ENCODE data around the gene ZNF579. TPM values are rescaled to one million over a fixed set of nuclear protein-coding genes. Genes with fewer than 3 reads are reported as not detected.

ZNF579 gene
- total RNA-seq, 2 experiments from 2014 or later, result 6.7 to 7.1 TPM

DNA sequence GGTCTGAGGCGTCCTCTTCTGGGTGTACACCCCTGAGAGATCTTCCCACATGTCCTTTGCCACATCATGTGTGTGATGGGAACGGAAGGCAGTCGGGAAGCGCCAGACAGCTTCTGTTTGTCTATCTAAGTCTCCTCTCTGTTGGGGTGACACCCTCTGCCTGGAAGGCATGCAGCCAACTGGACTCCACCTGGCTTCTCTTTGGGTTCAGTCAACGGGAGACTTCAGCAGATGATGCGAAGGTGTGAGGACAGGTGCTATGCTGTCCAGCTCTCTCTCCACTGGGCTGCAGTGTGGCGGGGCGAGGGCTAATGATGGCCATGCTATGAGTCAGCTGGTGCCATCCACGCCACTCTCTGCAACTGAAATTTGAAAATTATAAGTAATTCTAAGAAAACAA is 21.0 kb downstream of the ZNF579 start:
- H3K4me3 ChIP-seq (ENCODE audit: low read length), result no peak overlapping the region
- H3K4me1 ChIP-seq (ENCODE audit: insufficient read depth, low read length), result no peaks in the 10 kb centered on the region

DNA sequence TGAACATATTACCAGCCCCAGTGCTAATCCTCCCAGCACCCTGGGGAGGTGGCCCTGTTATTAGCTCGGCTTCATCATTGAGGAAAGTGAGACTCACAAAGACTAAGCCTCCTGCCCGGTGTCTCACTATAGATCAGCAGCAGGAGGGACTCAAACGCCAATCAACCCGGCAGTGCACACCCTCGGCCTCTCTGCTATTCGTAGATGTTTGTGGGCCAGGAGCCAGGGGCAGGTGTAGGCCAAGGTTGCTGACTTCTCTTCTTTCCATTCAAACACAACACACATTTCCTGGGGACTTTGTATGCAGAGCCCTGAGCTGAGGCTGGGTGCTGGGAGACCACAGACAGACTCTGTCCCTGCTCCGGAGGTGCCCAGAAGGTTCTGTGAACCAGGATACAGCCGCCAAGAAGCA is 25.9 kb downstream of the ZNF579 start:
- no peaks in the 10 kb centered on the region for H3K4me1 ChIP-seq (ENCODE audit: insufficient read depth, low read length)
- DNase-seq, result no peak
- ATAC-seq (ENCODE audit: poor library complexity), result no peak
- no peaks in the 10 kb centered on the region for H3K36me3 ChIP-seq (ENCODE audit: insufficient read depth, low read length)
- Mint-ChIP-seq H3K4me1 (ENCODE audit: low read depth) (no peaks in the 10 kb centered on the region), H3K9me3 (no peaks in the 10 kb centered on the region), H3K27me3 (peaks cover 8% of the 10 kb centered on the region), H3K36me3 (ENCODE audit: low read depth) (no peaks in the 10 kb centered on the region), H3K4me3 (no peak overlapping the region), H3K27ac (no peak overlapping the region)
- CTCF ChIA-PET, result no interaction called here
- intact Hi-C loops (cut with DNase I, micrococcal nuclease), result no loop called here
- H3K27ac ChIP-seq (ENCODE audit: low read depth in 1 of 2, low read length in 2 of 2), result no peak overlapping the region
- H3K4me3 ChIP-seq (ENCODE audit: low read length), result no peak overlapping the region
- H3K9me3 ChIP-seq (ENCODE audit: control insufficient read depth in 1 of 2, insufficient read depth in 1 of 2, low read length in 2 of 2), result no peaks in the 10 kb centered on the region
- POLR2A ChIA-PET, result no interaction called here
- TF ChIP-seq, protein P1, sequence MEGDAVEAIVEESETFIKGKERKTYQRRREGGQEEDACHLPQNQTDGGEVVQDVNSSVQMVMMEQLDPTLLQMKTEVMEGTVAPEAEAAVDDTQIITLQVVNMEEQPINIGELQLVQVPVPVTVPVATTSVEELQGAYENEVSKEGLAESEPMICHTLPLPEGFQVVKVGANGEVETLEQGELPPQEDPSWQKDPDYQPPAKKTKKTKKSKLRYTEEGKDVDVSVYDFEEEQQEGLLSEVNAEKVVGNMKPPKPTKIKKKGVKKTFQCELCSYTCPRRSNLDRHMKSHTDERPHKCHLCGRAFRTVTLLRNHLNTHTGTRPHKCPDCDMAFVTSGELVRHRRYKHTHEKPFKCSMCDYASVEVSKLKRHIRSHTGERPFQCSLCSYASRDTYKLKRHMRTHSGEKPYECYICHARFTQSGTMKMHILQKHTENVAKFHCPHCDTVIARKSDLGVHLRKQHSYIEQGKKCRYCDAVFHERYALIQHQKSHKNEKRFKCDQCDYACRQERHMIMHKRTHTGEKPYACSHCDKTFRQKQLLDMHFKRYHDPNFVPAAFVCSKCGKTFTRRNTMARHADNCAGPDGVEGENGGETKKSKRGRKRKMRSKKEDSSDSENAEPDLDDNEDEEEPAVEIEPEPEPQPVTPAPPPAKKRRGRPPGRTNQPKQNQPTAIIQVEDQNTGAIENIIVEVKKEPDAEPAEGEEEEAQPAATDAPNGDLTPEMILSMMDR (IDR thresholded peaks at IDR 0.05), result no peak
- peaks cover 0 to 6% of the 10 kb centered on the region in 2 experiments for H3K27me3 ChIP-seq (ENCODE audit: control insufficient read depth in 1 of 2, insufficient read depth in 2 of 2, low read length in 2 of 2)

More for the DNA sequence above, 21.0 kb downstream of the ZNF579 start:
- peaks cover 0 to 5% of the 10 kb centered on the region in 2 experiments for H3K9me3 ChIP-seq (ENCODE audit: control insufficient read depth in 1 of 2, insufficient read depth in 1 of 2, low read length in 2 of 2)
- H3K27me3 ChIP-seq (ENCODE audit: control insufficient read depth in 1 of 2, insufficient read depth in 2 of 2, low read length in 2 of 2), result peaks cover 0 to 2% of the 10 kb centered on the region in 2 experiments
- no peak overlapping the region for H3K27ac Mint-ChIP-seq
- no peak for ATAC-seq (ENCODE audit: poor library complexity)
- H3K4me3 Mint-ChIP-seq, result no peak overlapping the region
- no peak overlapping the region for H3K27ac ChIP-seq (ENCODE audit: low read depth in 1 of 2, low read length in 2 of 2)
- DNase-seq, result no peak
- H3K36me3 Mint-ChIP-seq (ENCODE audit: low read depth), result no peaks in the 10 kb centered on the region
- no peaks in the 10 kb centered on the region for H3K9me3 Mint-ChIP-seq
- peaks cover 4% of the 10 kb centered on the region for H3K27me3 Mint-ChIP-seq
- intact Hi-C loops (cut with DNase I, micrococcal nuclease), result no loop called here
- TF ChIP-seq, protein P1 (IDR thresholded peaks at IDR 0.05), result no peak
- H3K4me1 Mint-ChIP-seq (ENCODE audit: low read depth), result no peaks in the 10 kb centered on the region
- CTCF ChIA-PET, result interaction anchor here (0.7 kb wide), 1 partner anchor 61 kb away, joined by 3 read pairs; no protein-coding TSS in a partner anchor
- no peaks in the 10 kb centered on the region for H3K36me3 ChIP-seq (ENCODE audit: insufficient read depth, low read length)
- POLR2A ChIA-PET, result no interaction called here

DNA sequence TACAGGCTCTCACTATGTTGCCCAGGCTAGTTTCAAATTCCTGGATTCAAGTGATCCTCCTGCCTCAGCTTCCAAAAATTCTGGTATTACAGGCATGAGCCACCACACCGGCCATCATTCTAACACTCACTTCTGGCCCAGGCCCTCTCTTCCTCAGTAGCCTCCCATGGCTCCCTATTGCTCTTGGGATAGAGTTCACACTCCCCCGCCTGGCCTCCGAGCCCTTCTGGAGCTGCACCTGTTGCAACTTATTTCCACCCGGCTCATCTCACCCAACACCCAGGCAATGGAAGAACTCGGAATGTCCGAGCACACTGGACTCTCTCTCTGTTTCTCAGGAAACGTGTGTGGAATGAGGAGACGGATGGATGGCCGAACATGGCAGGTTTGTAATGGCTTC is 26.3 kb downstream of the ZNF579 start:
- ChIA-PET POLR2A (no interaction called here), CTCF (no interaction called here)
- Mint-ChIP-seq H3K4me3 (no peak overlapping the region), H3K27me3 (peaks cover 11% of the 10 kb centered on the region), H3K9me3 (no peaks in the 10 kb centered on the region), H3K4me1 (ENCODE audit: low read depth) (no peaks in the 10 kb centered on the region), H3K36me3 (ENCODE audit: low read depth) (no peaks in the 10 kb centered on the region), H3K27ac (no peak overlapping the region)
- no peaks in the 10 kb centered on the region for H3K4me1 ChIP-seq (ENCODE audit: insufficient read depth, low read length)
- H3K4me3 ChIP-seq (ENCODE audit: low read length), result no peak overlapping the region
- DNase-seq, result no peak
- H3K27me3 ChIP-seq (ENCODE audit: control insufficient read depth in 1 of 2, insufficient read depth in 2 of 2, low read length in 2 of 2), result peaks cover 3 to 6% of the 10 kb centered on the region in 2 experiments
- no peaks in the 10 kb centered on the region for H3K9me3 ChIP-seq (ENCODE audit: control insufficient read depth in 1 of 2, insufficient read depth in 1 of 2, low read length in 2 of 2)
- intact Hi-C loops (cut with DNase I, micrococcal nuclease), result no loop called here
- TF ChIP-seq, protein P1 (IDR thresholded peaks at IDR 0.05), result no peak
- H3K36me3 ChIP-seq (ENCODE audit: insufficient read depth, low read length), result no peaks in the 10 kb centered on the region
- H3K27ac ChIP-seq (ENCODE audit: low read depth in 1 of 2, low read length in 2 of 2), result no peak overlapping the region
- no peak for ATAC-seq (ENCODE audit: poor library complexity)

Data from CD4-positive, alpha-beta T cell (primary cell).